PC-3 (cell line): ENCODE data around the gene MSH3. TPM values are rescaled to one million over a fixed set of nuclear protein-coding genes. Genes with fewer than 3 reads are reported as not detected.
"Not testable (repeated sequence)": the region's sequence is repeated elsewhere in the genome, so short reads cannot be mapped to it uniquely, and the experiment has no call there.

Experiments
- ATAC-seq: fragments of 200-7000 bp; cut with Tn5 transposase; 2 replicates; pipeline ENCODE4 v1.9.1; 2020; ENCODE audit warnings: mild to moderate bottlenecking, moderate library complexity
- BruUV-seq: library from RNA; stranded (reverse); fragments of 400-500 nt; replicated peaks from 2 replicates; lab custom pipeline; 2021; lab: Mats Ljungman, UMichigan
- CTCF ChIA-PET: fragments of 300-600 bp; sonication (Branson Sonifier 250); formaldehyde crosslinking; loops from one replicate; lab custom pipeline; 2022; ENCODE audit warnings: antibody characterized with exemption; lab: Charles Lee
- POLR2A ChIA-PET: fragments of 300-600 bp; sonication (Branson Sonifier 250); formaldehyde crosslinking; loops from one replicate; lab custom pipeline; 2022; ENCODE audit warnings: antibody characterized with exemption; ENCODE audit not compliant: unreplicated experiment; lab: Charles Lee
- DNase-seq: peaks from one replicate; pipeline ENCODE4 v3.0.0-alpha.2; 2015
- H2AFZ ChIP-seq: fragments of 300-600 bp; sonication (generic); 2 replicates; pipeline ENCODE4 v1.6.0; 2016; ENCODE audit warnings: antibody characterized with exemption, low read length
- H3F3A ChIP-seq: fragments of 300-600 bp; sonication (generic); one replicate; pipeline ENCODE4 v1.6.0; 2017; ENCODE audit warnings: antibody characterized with exemption, low read length, control low read depth, mild to moderate bottlenecking; ENCODE audit not compliant: unreplicated experiment
- H3K27ac ChIP-seq: fragments of 300-600 bp; sonication (generic); 2 replicates; pipeline ENCODE4 v1.5.1; 2016; ENCODE audit warnings: mild to moderate bottlenecking, low read length
- H3K27me3 ChIP-seq: fragments of 300-600 bp; sonication (generic); 2 replicates; pipeline ENCODE4 v1.6.1; 2016; ENCODE audit warnings: low read length, mixed read lengths
- H3K36me3 ChIP-seq: fragments of 300-600 bp; sonication (generic); 2 replicates; pipeline ENCODE4 v1.6.1; 2016; ENCODE audit warnings: low read depth, mixed run types, low read length, mixed read lengths
- H3K4me1 ChIP-seq: fragments of 300-600 bp; sonication (generic); 2 replicates; pipeline ENCODE4 v1.5.1; 2016; ENCODE audit warnings: low read length; ENCODE audit not compliant: insufficient read depth
- H3K4me2 ChIP-seq: fragments of 300-600 bp; sonication (generic); 2 replicates; pipeline ENCODE4 v1.6.0; 2016; ENCODE audit warnings: low read length
- H3K4me3 ChIP-seq: fragments of 300-600 bp; sonication (generic); 2 replicates; pipeline ENCODE4 v1.5.1; 2016; ENCODE audit warnings: mild to moderate bottlenecking, low read length, mixed read lengths
- H3K79me2 ChIP-seq: fragments of 300-600 bp; sonication (generic); 2 replicates; pipeline ENCODE4 v1.6.1; 2017; ENCODE audit warnings: low read length, mixed read lengths
- H3K9ac ChIP-seq: fragments of 300-600 bp; sonication (generic); 2 replicates; pipeline ENCODE4 v1.6.0; 2016; ENCODE audit warnings: mild to moderate bottlenecking, low read length
- H3K9me2 ChIP-seq: fragments of 300-600 bp; sonication (generic); replicated peaks from 2 replicates; pipeline ENCODE4 v1.6.1; 2016; ENCODE audit warnings: mixed run types, low read length, mixed read lengths
- H3K9me3 ChIP-seq: fragments of 300-600 bp; sonication (generic); 2 replicates; pipeline ENCODE4 v1.6.1; 2016; ENCODE audit warnings: low read length, mixed read lengths
- H4K20me1 ChIP-seq: fragments of 300-600 bp; sonication (generic); 2 replicates; pipeline ENCODE4 v1.6.1; 2016; ENCODE audit warnings: low read length, mixed read lengths
- CTCF ChIP-seq: fragments of 300-600 bp; sonication (generic); conservative IDR thresholded peaks from 2 replicates; pipeline ENCODE4 v1.5.1; 2017; ENCODE audit warnings: antibody characterized with exemption, low read depth, mild to moderate bottlenecking, low read length
- EZH2 ChIP-seq: fragments of 300-600 bp; sonication (generic); IDR thresholded peaks from one replicate; pipeline ENCODE4 v1.6.1; 2017; ENCODE audit warnings: antibody characterized with exemption, mild to moderate bottlenecking, low read length; ENCODE audit not compliant: unreplicated experiment
- EZH2phosphoT487 ChIP-seq: fragments of 300-600 bp; sonication (generic); IDR thresholded peaks from 2 replicates; pipeline ENCODE4 v1.6.1; 2018; ENCODE audit warnings: mild to moderate bottlenecking, antibody characterized with exemption, low read length, borderline replicate concordance
- intact Hi-C: fragments of 100-400 bp; cut with micrococcal nuclease; formaldehyde crosslinking; loops from 2 replicates; pipeline ENCODE4 v1.9.0; 2023
- total RNA-seq: library from RNA; depleted of rRNA; stranded (reverse); fragments of >200 nt; gene quantifications from 2 replicates; pipeline ENCODE4 v1.2.3, GENCODE V29; 2014

The MSH3 gene
- total RNA-seq, 1 experiment from 2014 or later = 9.0 TPM

GRCh38 chr5:80837679-80838078 is 183.2 kb downstream of the MSH3 start:
- Histone ChIP-seq H4K20me1 (no peaks in the 10 kb centered on the region), H3K79me2 (no peaks in the 10 kb centered on the region), H3K4me2 (no peak overlapping the region), H2AFZ (no peak overlapping the region), H3K4me3 (no peak overlapping the region), H3K4me1 (no peaks in the 10 kb centered on the region), H3K9me3 (no peaks in the 10 kb centered on the region), H3K27me3 (no peaks in the 10 kb centered on the region), H3K36me3 (no peaks in the 10 kb centered on the region), H3F3A (no peaks in the 10 kb centered on the region), H3K27ac (no peak overlapping the region), H3K9me2 (no peaks in the 10 kb centered on the region), H3K9ac (no peak overlapping the region)
- DNase-seq (no peak), ATAC-seq (no peak)
- intact Hi-C loops = no loop called here
- POLR2A ChIA-PET = no interaction called here
- TF ChIP-seq CTCF (no peak), EZH2 (no peak), EZH2phosphoT487 (no peak)
- BruUV-seq = no TSS peak
- CTCF ChIA-PET = no interaction called here

GRCh38 chr5:80841026-80841797 is 186.8 kb downstream of the MSH3 start:
- BruUV-seq, H3K9ac ChIP-seq, H3K36me3 ChIP-seq, CTCF ChIA-PET, H3K27ac ChIP-seq, H3K79me2 ChIP-seq, intact Hi-C loops, H3K9me3 ChIP-seq, H4K20me1 ChIP-seq, H3F3A ChIP-seq, H3K4me3 ChIP-seq, DNase-seq, ATAC-seq, H3K27me3 ChIP-seq, H3K4me2 ChIP-seq, H3K9me2 ChIP-seq, POLR2A ChIA-PET, H2AFZ ChIP-seq, H3K4me1 ChIP-seq: not testable (repeated sequence)

GRCh38 chr5:80846422-80846821 is 192.0 kb downstream of the MSH3 start:
- H3K36me3 ChIP-seq, ATAC-seq, H3K27ac ChIP-seq, H2AFZ ChIP-seq, H3K9me2 ChIP-seq, H3K27me3 ChIP-seq, H3F3A ChIP-seq, H3K9me3 ChIP-seq, H3K4me3 ChIP-seq, DNase-seq, intact Hi-C loops, H3K79me2 ChIP-seq, H4K20me1 ChIP-seq, H3K4me1 ChIP-seq, H3K4me2 ChIP-seq, CTCF ChIA-PET, BruUV-seq, H3K9ac ChIP-seq, POLR2A ChIA-PET: not testable (repeated sequence)

- H3F3A ChIP-seq, H3K9me3 ChIP-seq, CTCF ChIA-PET, ATAC-seq, H2AFZ ChIP-seq, H3K9me2 ChIP-seq, H3K4me3 ChIP-seq, H3K27me3 ChIP-seq, BruUV-seq, DNase-seq, H3K4me1 ChIP-seq, intact Hi-C loops, H3K4me2 ChIP-seq, H3K9ac ChIP-seq, H3K27ac ChIP-seq, H3K79me2 ChIP-seq, H3K36me3 ChIP-seq, H4K20me1 ChIP-seq, POLR2A ChIA-PET: not testable (repeated sequence)
Observed at GRCh38 chr5:80850168-80850567, 195.7 kb downstream of the MSH3 start.
